GM21529 (cell line): ENCODE results near the gene KNTC1.
"Not testable (repeated sequence)": the region's sequence is repeated elsewhere in the genome, so short reads cannot be mapped to it uniquely, and the experiment has no call there.

Experiments
- ATAC-seq: cut with Tn5 transposase; IDR thresholded peaks from one replicate; pipeline ENCODE4 v1.9.1; 2021; ENCODE audit not compliant: unreplicated experiment

KNTC1 gene

GRCh38 chr12:122526683-122527477, at the start of gene KNTC1, which contains the start of gene RSRC2:
Gene KNTC1 (plus strand): TSS chr12:122527249. CDS start chr12:122530064, 2,815 bp downstream.
Gene RSRC2 (minus strand): TSS chr12:122526936. CDS start chr12:122526853, 83 bp downstream.
- peak; percentile 90 for ATAC-seq

GRCh38 chr12:122480753-122481152, 46.3 kb upstream of the KNTC1 start:
- ATAC-seq, result no peak

GRCh38 chr12:122481861-122482260, 45.2 kb upstream of the KNTC1 start:
- ATAC-seq, result no peak

GRCh38 chr12:122483969-122484368, 43.1 kb upstream of the KNTC1 start:
- ATAC-seq, result no peak

GRCh38 chr12:122484385-122484784, 42.7 kb upstream of the KNTC1 start:
- not testable (repeated sequence) for ATAC-seq

GRCh38 chr12:122486360-122486759, 40.7 kb upstream of the KNTC1 start:
- not testable (repeated sequence) for ATAC-seq

GRCh38 chr12:122486805-122487426, 40.1 kb upstream of the KNTC1 start:
- ATAC-seq, result no peak

- ATAC-seq, result not testable (repeated sequence)
Measured at GRCh38 chr12:122487807-122488206, 39.2 kb upstream of the KNTC1 start.

GRCh38 chr12:122489038-122489437, 38.0 kb upstream of the KNTC1 start:
- ATAC-seq, result no peak

GRCh38 chr12:122491991-122492390, 35.1 kb upstream of the KNTC1 start:
- ATAC-seq, result no peak

GRCh38 chr12:122493222-122493621, 33.8 kb upstream of the KNTC1 start:
- ATAC-seq, result not testable (repeated sequence)

GRCh38 chr12:122495258-122495657, 31.8 kb upstream of the KNTC1 start:
- no peak for ATAC-seq

GRCh38 chr12:122499991-122500684, 26.9 kb upstream of the KNTC1 start:
- peak; percentile 23 for ATAC-seq

- peak; percentile 92 for ATAC-seq
Measured at GRCh38 chr12:122500685-122501488, 26.2 kb upstream of the KNTC1 start, which contains the start of gene ZCCHC8. Gene ZCCHC8 (minus strand): TSS chr12:122500932. CDS start chr12:122500840, 92 bp downstream.

GRCh38 chr12:122501489-122501989, 25.5 kb upstream of the KNTC1 start:
- ATAC-seq, result no peak

- no peak for ATAC-seq
Measured at GRCh38 chr12:122503147-122503751, 23.8 kb upstream of the KNTC1 start.

- no peak for ATAC-seq
Measured at GRCh38 chr12:122503783-122504590, 23.1 kb upstream of the KNTC1 start.

- no peak for ATAC-seq
Measured at GRCh38 chr12:122505419-122506051, 21.5 kb upstream of the KNTC1 start.
